ENCODE results near the gene HLF.
A peak's percentile ranks its signal among the peaks of the same experiment; 100 is the strongest.

The HLF gene

DNA sequence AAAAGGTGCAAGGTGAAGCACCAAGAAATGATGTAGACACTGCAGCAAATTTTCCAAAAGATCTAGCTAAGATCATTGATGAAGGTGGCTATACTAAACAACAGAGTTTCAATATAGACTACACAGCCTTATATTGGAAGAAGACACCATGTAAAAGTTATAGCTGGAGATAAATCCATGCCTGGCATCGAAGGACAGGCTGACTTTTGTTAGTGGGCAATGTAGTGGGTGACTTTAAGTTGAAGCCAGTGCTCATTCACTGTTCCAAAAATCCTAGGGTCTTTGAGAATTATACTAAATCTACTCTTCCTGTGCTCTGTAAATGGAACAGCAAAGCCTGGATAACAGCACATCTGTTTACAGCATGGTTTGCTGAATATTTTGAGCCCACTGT is 26.4 kb downstream of the HLF start:
- Histone ChIP-seq H3K4me3 (ENCODE audit: insufficient read depth in 1 of 2, low read depth in 1 of 2, low read length in 2 of 2) (no peak overlapping the region), H3K9me3 (ENCODE audit: control insufficient read depth, low read length) (no peaks in the 10 kb centered on the region), H2AFZ (ENCODE audit: low read depth, low read length) (no peak overlapping the region), H3K79me1 (replicated peaks; ENCODE audit: low read length, poor library complexity, severe bottlenecking) (no peaks in the 10 kb centered on the region), H3K36me3 (ENCODE audit: control insufficient read depth in 1 of 2, insufficient read depth in 2 of 2, low read depth in 1 of 2, low read length in 2 of 2) (no peaks in the 10 kb centered on the region), H3K14ac (ENCODE audit: low read length in 2 of 2) (no peak overlapping the region), H2BK120ac (ENCODE audit: low read depth, low read length) (no peak overlapping the region), H2BK5ac (ENCODE audit: low read depth, low read length, poor library complexity, severe bottlenecking) (no peak overlapping the region), H3K18ac (ENCODE audit: low read depth in 1 of 2, low read length in 2 of 2) (no peak overlapping the region), H3K9ac (ENCODE audit: low read length) (no peak overlapping the region), H2BK12ac (ENCODE audit: low read length in 2 of 2) (no peak overlapping the region), H3K4me2 (ENCODE audit: low read length, poor library complexity, severe bottlenecking) (no peak overlapping the region), H2AK5ac (ENCODE audit: low read length, severe bottlenecking) (no peak overlapping the region), H3K27ac (ENCODE audit: low read length, poor library complexity, severe bottlenecking) (no peak overlapping the region), H4K8ac (ENCODE audit: low read length) (no peak overlapping the region), H3K27me3 (ENCODE audit: control insufficient read depth in 1 of 2, insufficient read depth in 1 of 2, low read length in 2 of 2) (peaks cover 0 to 10% of the 10 kb centered on the region in 2 experiments), H2BK15ac (ENCODE audit: low read depth, poor library complexity, severe bottlenecking) (no peak overlapping the region), H3K4me1 (ENCODE audit: control insufficient read depth, insufficient read depth, low read depth, low read length) (no peaks in the 10 kb centered on the region), H3K23ac (ENCODE audit: low read length in 2 of 2) (no peak overlapping the region), H4K91ac (ENCODE audit: low read length) (no peak overlapping the region), H3K4ac (ENCODE audit: low read depth in 1 of 2, low read length in 2 of 2) (no peak overlapping the region)
- WGBS: 60% methylated on average over 1 of the region's 1 CpG
- DNase-seq: no peak

DNA sequence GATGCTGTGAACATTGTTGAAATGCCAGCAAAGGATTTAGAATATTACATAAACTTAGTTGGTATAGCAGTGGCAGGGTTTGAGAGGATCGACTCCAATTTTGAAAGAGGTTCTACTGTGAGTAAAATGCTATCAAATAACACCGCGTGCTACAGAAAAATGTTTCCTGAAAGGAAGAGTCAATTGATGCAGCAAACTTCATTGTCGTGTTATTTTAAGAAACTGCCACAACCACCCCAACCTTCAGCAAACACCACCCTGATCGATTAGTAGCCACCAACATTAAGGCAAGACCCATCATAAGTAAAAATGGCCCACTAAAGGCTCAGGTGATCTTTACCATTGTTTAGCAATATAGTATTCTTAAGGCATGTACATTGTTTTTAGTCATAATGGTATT is 27.3 kb downstream of the HLF start:
- H2AFZ ChIP-seq (ENCODE audit: low read depth, low read length): no peak overlapping the region
- no peak overlapping the region for H2BK12ac ChIP-seq (ENCODE audit: low read length in 2 of 2)
- no peak for DNase-seq
- H3K14ac ChIP-seq (ENCODE audit: low read length in 2 of 2): no peak overlapping the region
- H2AK5ac ChIP-seq (ENCODE audit: low read length, severe bottlenecking): no peak overlapping the region
- H3K4ac ChIP-seq (ENCODE audit: low read depth in 1 of 2, low read length in 2 of 2): no peak overlapping the region
- no peaks in the 10 kb centered on the region for H3K36me3 ChIP-seq (ENCODE audit: control insufficient read depth in 1 of 2, insufficient read depth in 2 of 2, low read depth in 1 of 2, low read length in 2 of 2)
- H3K27me3 ChIP-seq (ENCODE audit: control insufficient read depth in 1 of 2, insufficient read depth in 1 of 2, low read length in 2 of 2): peaks cover 0 to 10% of the 10 kb centered on the region in 2 experiments
- no peak overlapping the region for H2BK120ac ChIP-seq (ENCODE audit: low read depth, low read length)
- H3K27ac ChIP-seq (ENCODE audit: low read length, poor library complexity, severe bottlenecking): no peak overlapping the region
- no peak overlapping the region for H4K91ac ChIP-seq (ENCODE audit: low read length)
- no peak overlapping the region for H3K23ac ChIP-seq (ENCODE audit: low read length in 2 of 2)
- H3K9me3 ChIP-seq (ENCODE audit: control insufficient read depth, low read length): no peaks in the 10 kb centered on the region
- H3K4me3 ChIP-seq (ENCODE audit: insufficient read depth in 1 of 2, low read depth in 1 of 2, low read length in 2 of 2): no peak overlapping the region
- H2BK15ac ChIP-seq (ENCODE audit: low read depth, poor library complexity, severe bottlenecking): no peak overlapping the region
- no peak overlapping the region for H4K8ac ChIP-seq (ENCODE audit: low read length)
- no peak overlapping the region for H3K4me2 ChIP-seq (ENCODE audit: low read length, poor library complexity, severe bottlenecking)
- H2BK5ac ChIP-seq (ENCODE audit: low read depth, low read length, poor library complexity, severe bottlenecking): no peak overlapping the region
- no peak overlapping the region for H3K18ac ChIP-seq (ENCODE audit: low read depth in 1 of 2, low read length in 2 of 2)
- no peaks in the 10 kb centered on the region for H3K79me1 ChIP-seq (replicated peaks; ENCODE audit: low read length, poor library complexity, severe bottlenecking)
- no peak overlapping the region for H3K9ac ChIP-seq (ENCODE audit: low read length)
- H3K4me1 ChIP-seq (ENCODE audit: control insufficient read depth, insufficient read depth, low read depth, low read length): no peaks in the 10 kb centered on the region
- WGBS: 95% methylated on average over 5 of the region's 5 CpGs

DNA sequence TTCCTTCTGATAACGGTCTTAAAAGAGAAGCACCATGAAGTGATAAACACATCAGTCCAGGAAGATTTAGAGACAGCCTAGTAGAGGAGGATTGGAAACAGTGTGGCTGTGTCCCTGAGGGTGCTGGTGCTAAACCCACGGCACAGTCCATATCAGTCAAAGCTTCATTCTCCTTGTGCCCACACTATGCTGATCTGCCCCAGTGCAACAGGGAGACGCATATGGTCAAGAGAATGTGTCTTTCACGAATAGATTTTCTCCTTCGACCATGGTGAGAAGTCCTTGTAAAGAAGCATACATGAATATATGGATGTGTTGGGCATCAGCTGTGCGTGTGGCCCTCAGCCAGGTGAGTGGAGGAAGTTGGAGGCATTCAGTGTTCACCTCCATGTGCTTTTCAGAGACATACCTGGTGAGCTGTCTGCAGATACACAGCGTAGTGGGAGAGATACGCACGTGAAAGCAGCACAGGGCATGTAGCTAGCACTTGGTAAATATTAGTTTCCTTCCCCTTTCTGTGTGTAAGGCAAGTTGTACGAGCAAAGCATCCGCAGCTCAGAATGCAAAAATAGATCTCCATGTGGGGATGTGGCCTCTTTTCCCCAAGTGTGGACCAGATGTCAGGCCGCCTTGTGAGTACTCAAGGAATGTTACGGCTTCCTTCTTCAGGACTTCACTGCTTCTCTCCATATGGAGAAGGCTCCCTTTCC is 29.4 kb downstream of the HLF start:
- H3K27ac ChIP-seq (ENCODE audit: low read length, poor library complexity, severe bottlenecking): no peak overlapping the region
- no peaks in the 10 kb centered on the region for H3K9me3 ChIP-seq (ENCODE audit: control insufficient read depth, low read length)
- no peaks in the 10 kb centered on the region for H3K79me1 ChIP-seq (replicated peaks; ENCODE audit: low read length, poor library complexity, severe bottlenecking)
- no peak overlapping the region for H2BK120ac ChIP-seq (ENCODE audit: low read depth, low read length)
- no peak overlapping the region for H3K4ac ChIP-seq (ENCODE audit: low read depth in 1 of 2, low read length in 2 of 2)
- no peak for DNase-seq
- H3K4me2 ChIP-seq (ENCODE audit: low read length, poor library complexity, severe bottlenecking): no peak overlapping the region
- H3K36me3 ChIP-seq (ENCODE audit: control insufficient read depth in 1 of 2, insufficient read depth in 2 of 2, low read depth in 1 of 2, low read length in 2 of 2): no peaks in the 10 kb centered on the region
- 85% methylated on average over 13 of the region's 13 CpGs for WGBS
- no peak overlapping the region for H2BK12ac ChIP-seq (ENCODE audit: low read length in 2 of 2)
- no peak overlapping the region for H3K4me3 ChIP-seq (ENCODE audit: insufficient read depth in 1 of 2, low read depth in 1 of 2, low read length in 2 of 2)
- H3K23ac ChIP-seq (ENCODE audit: low read length in 2 of 2): no peak overlapping the region
- no peak overlapping the region for H4K91ac ChIP-seq (ENCODE audit: low read length)
- no peaks in the 10 kb centered on the region for H3K4me1 ChIP-seq (ENCODE audit: control insufficient read depth, insufficient read depth, low read depth, low read length)
- H2AFZ ChIP-seq (ENCODE audit: low read depth, low read length): no peak overlapping the region
- no peak overlapping the region for H4K8ac ChIP-seq (ENCODE audit: low read length)
- H2BK5ac ChIP-seq (ENCODE audit: low read depth, low read length, poor library complexity, severe bottlenecking): no peak overlapping the region
- H3K14ac ChIP-seq (ENCODE audit: low read length in 2 of 2): no peak overlapping the region
- H3K27me3 ChIP-seq (ENCODE audit: control insufficient read depth in 1 of 2, insufficient read depth in 1 of 2, low read length in 2 of 2): peaks cover 0 to 14% of the 10 kb centered on the region in 2 experiments
- no peak overlapping the region for H2BK15ac ChIP-seq (ENCODE audit: low read depth, poor library complexity, severe bottlenecking)
- H3K18ac ChIP-seq (ENCODE audit: low read depth in 1 of 2, low read length in 2 of 2): no peak overlapping the region
- H3K9ac ChIP-seq (ENCODE audit: low read length): no peak overlapping the region
- no peak overlapping the region for H2AK5ac ChIP-seq (ENCODE audit: low read length, severe bottlenecking)

DNA sequence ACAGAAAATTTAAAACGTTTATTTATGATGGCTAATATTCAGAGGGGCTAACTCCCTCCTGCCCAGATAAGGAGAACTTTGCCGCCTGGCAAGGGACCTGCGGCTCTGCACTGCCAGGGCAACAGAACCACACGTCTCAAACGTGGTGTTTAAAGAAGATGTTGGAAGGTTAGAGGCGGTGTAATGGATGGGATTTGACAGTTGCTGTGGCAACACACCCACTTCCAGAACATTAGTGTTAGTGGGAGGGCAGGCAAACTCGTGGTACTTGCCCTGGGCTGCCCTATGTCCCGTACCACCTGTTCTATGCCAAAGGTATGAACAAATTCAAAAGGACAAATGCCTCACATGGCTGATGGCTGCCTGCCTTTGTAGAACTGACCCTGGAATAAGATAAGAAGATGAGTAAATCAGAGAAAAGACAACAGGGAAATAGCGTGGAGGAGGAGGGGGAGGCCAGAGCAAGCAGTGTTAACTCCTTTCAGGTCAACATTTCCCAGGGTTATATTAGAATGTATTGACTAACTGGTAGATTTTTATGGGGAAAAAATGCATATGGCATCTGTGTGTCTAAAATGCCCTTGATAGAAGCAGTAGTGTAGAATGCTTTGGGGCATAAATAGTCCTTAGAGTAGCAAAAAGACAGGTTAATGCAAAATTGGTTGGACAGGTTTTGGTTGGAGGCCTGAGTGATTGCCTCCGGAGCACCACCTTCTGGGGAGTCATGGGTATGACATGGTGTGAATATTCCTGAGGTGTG is 30.8 kb downstream of the HLF start:
- H3K9me3 ChIP-seq (ENCODE audit: control insufficient read depth, low read length): no peaks in the 10 kb centered on the region
- no peak overlapping the region for H2BK5ac ChIP-seq (ENCODE audit: low read depth, low read length, poor library complexity, severe bottlenecking)
- no peak overlapping the region for H2BK12ac ChIP-seq (ENCODE audit: low read length in 2 of 2)
- no peak overlapping the region for H2BK15ac ChIP-seq (ENCODE audit: low read depth, poor library complexity, severe bottlenecking)
- no peak overlapping the region for H4K8ac ChIP-seq (ENCODE audit: low read length)
- H2AFZ ChIP-seq (ENCODE audit: low read depth, low read length): no peak overlapping the region
- no peak overlapping the region for H3K23ac ChIP-seq (ENCODE audit: low read length in 2 of 2)
- peaks cover 0 to 14% of the 10 kb centered on the region in 2 experiments for H3K27me3 ChIP-seq (ENCODE audit: control insufficient read depth in 1 of 2, insufficient read depth in 1 of 2, low read length in 2 of 2)
- 69% methylated on average over 10 of the region's 10 CpGs for WGBS
- no peak overlapping the region for H3K18ac ChIP-seq (ENCODE audit: low read depth in 1 of 2, low read length in 2 of 2)
- no peaks in the 10 kb centered on the region for H3K36me3 ChIP-seq (ENCODE audit: control insufficient read depth in 1 of 2, insufficient read depth in 2 of 2, low read depth in 1 of 2, low read length in 2 of 2)
- H3K4me1 ChIP-seq (ENCODE audit: control insufficient read depth, insufficient read depth, low read depth, low read length): no peaks in the 10 kb centered on the region
- DNase-seq: peak; percentile 43
- H3K9ac ChIP-seq (ENCODE audit: low read length): no peak overlapping the region
- no peak overlapping the region for H2AK5ac ChIP-seq (ENCODE audit: low read length, severe bottlenecking)
- H3K4me2 ChIP-seq (ENCODE audit: low read length, poor library complexity, severe bottlenecking): no peak overlapping the region
- H2BK120ac ChIP-seq (ENCODE audit: low read depth, low read length): no peak overlapping the region
- H3K27ac ChIP-seq (ENCODE audit: low read length, poor library complexity, severe bottlenecking): no peak overlapping the region
- H3K14ac ChIP-seq (ENCODE audit: low read length in 2 of 2): no peak overlapping the region
- no peak overlapping the region for H3K4me3 ChIP-seq (ENCODE audit: insufficient read depth in 1 of 2, low read depth in 1 of 2, low read length in 2 of 2)
- no peaks in the 10 kb centered on the region for H3K79me1 ChIP-seq (replicated peaks; ENCODE audit: low read length, poor library complexity, severe bottlenecking)
- H3K4ac ChIP-seq (ENCODE audit: low read depth in 1 of 2, low read length in 2 of 2): no peak overlapping the region
- H4K91ac ChIP-seq (ENCODE audit: low read length): no peak overlapping the region

All from mesenchymal stem cell (in vitro differentiated cells and primary cell).